Liver (tissue), 9 donors: Measurements from ENCODE around the gene CMIP. TPM values are rescaled to one million over a fixed set of nuclear protein-coding genes. Genes with fewer than 3 reads are reported as not detected.

ENCODE experiments used
- DNase-seq: peaks from one replicate; pipeline ENCODE4 v3.0.0-alpha.2; 2017; ENCODE audit warnings: low spot score
- H3K27ac ChIP-seq, 2 donors: one replicate each; pipeline ENCODE4 v1.7.0; 2013; ENCODE audit warnings: inconsistent platforms in 2 of 2, low read length in 2 of 2, control low read depth in 1 of 2, low read depth in 1 of 2, mild to moderate bottlenecking in 1 of 2
- H3K27me3 ChIP-seq, 4 donors: one replicate each; pipeline versions ENCODE4 v1.6.1 to v1.7.0; 2013; ENCODE audit warnings: low read length in 3 of 4, inconsistent platforms in 1 of 4, mild to moderate bottlenecking in 1 of 4, moderate library complexity in 1 of 4; ENCODE audit not compliant: control insufficient read depth in 4 of 4, insufficient read depth in 4 of 4
- H3K36me3 ChIP-seq, 4 donors: one replicate each; pipeline versions ENCODE4 v1.6.1 to v1.7.0; 2013; ENCODE audit warnings: low read length in 3 of 4, mild to moderate bottlenecking in 3 of 4, low read depth in 1 of 4, moderate library complexity in 1 of 4; ENCODE audit not compliant: control insufficient read depth in 4 of 4, insufficient read depth in 3 of 4
- H3K4me1 ChIP-seq, 4 donors: one replicate each; pipeline versions ENCODE4 v1.6.1 to v1.7.0; 2013; ENCODE audit warnings: low read length in 3 of 4, mild to moderate bottlenecking in 3 of 4, moderate library complexity in 1 of 4; ENCODE audit not compliant: control insufficient read depth in 4 of 4, insufficient read depth in 4 of 4
- H3K4me3 ChIP-seq, 3 donors: one replicate each; pipeline versions ENCODE4 v1.6.1 to v1.7.0; 2013; ENCODE audit warnings: low read length in 3 of 3, control low read depth in 1 of 3, low read depth in 1 of 3, mild to moderate bottlenecking in 1 of 3
- H3K9ac ChIP-seq, 2 donors: one replicate each; pipeline ENCODE4 v1.7.0; 2013; ENCODE audit warnings: low read length in 2 of 2, mild to moderate bottlenecking in 2 of 2, moderate library complexity in 2 of 2, control low read depth in 1 of 2, low read depth in 1 of 2
- H3K9me3 ChIP-seq, 4 donors: one replicate each; pipeline versions ENCODE4 v1.6.1 to v1.7.0; 2013; ENCODE audit warnings: low read length in 3 of 4; ENCODE audit not compliant: control insufficient read depth in 4 of 4
- EGR1 ChIP-seq, 2 donors: IDR thresholded peaks; 2 replicates each; pipeline ENCODE4 v1.6.1; 2016 to 2018; ENCODE audit warnings: antibody characterized with exemption in 2 of 2, low read depth in 2 of 2
- FOXA1 ChIP-seq: IDR thresholded peaks from 2 replicates; pipeline ENCODE4 v1.6.1; 2016; ENCODE audit warnings: antibody characterized with exemption
- FOXA2 ChIP-seq: IDR thresholded peaks from 2 replicates; pipeline ENCODE4 v1.6.1; 2016; ENCODE audit warnings: antibody characterized with exemption
- GABPA ChIP-seq, 2 donors: IDR thresholded peaks in 1 of 2; conservative IDR thresholded peaks in 1 of 2; 2 replicates each; pipeline ENCODE4 v1.6.1; 2016; ENCODE audit warnings: antibody characterized with exemption in 2 of 2, mild to moderate bottlenecking in 1 of 2, moderate library complexity in 1 of 2
- HNF4A ChIP-seq, 2 donors: conservative IDR thresholded peaks; 2 replicates each; pipeline ENCODE4 v1.6.1; 2016; ENCODE audit warnings: antibody characterized with exemption in 2 of 2, mild to moderate bottlenecking in 2 of 2
- HNF4G ChIP-seq: IDR thresholded peaks from 2 replicates; pipeline ENCODE4 v1.6.1; 2016; ENCODE audit warnings: antibody characterized with exemption
- JUND ChIP-seq, 2 donors: IDR thresholded peaks; 2 replicates each; pipeline ENCODE4 v1.6.1; 2016; ENCODE audit warnings: antibody characterized with exemption in 2 of 2
- MAX ChIP-seq: IDR thresholded peaks from 2 replicates; pipeline ENCODE4 v1.6.1; 2016; ENCODE audit warnings: antibody characterized with exemption
- NR2F2 ChIP-seq: IDR thresholded peaks from 2 replicates; pipeline ENCODE4 v1.6.1; 2016; ENCODE audit warnings: antibody characterized with exemption
- RAD21 ChIP-seq, 2 donors: IDR thresholded peaks; 2 replicates each; pipeline ENCODE4 v1.6.1; 2016; ENCODE audit warnings: antibody characterized with exemption in 2 of 2, mild to moderate bottlenecking in 2 of 2
- REST ChIP-seq: IDR thresholded peaks from 2 replicates; pipeline ENCODE4 v1.6.1; 2016; ENCODE audit warnings: antibody characterized with exemption, mild to moderate bottlenecking
- RXRA ChIP-seq, 2 donors: IDR thresholded peaks; 2 replicates each; pipeline ENCODE4 v1.6.1; 2017 to 2018; ENCODE audit warnings: antibody characterized with exemption in 2 of 2, mild to moderate bottlenecking in 1 of 2
- TAF1 ChIP-seq: conservative IDR thresholded peaks from 2 replicates; pipeline ENCODE4 v1.6.1; 2016; ENCODE audit warnings: antibody characterized with exemption, mild to moderate bottlenecking
- YY1 ChIP-seq: IDR thresholded peaks from 2 replicates; pipeline ENCODE4 v1.6.1; 2016; ENCODE audit warnings: antibody characterized with exemption, mild to moderate bottlenecking
- ZBTB33 ChIP-seq: IDR thresholded peaks from 2 replicates; pipeline ENCODE4 v1.6.1; 2016; ENCODE audit warnings: antibody characterized with exemption
- WGBS: extraction: QIAGEN DNeasy Blood & Tissue Kit; methylation state at CpG from one replicate; pipeline ENCODE4 v1.1.7; 2013; 5-methylcytosine and 5-hydroxymethylcytosine counted together
- polyA plus RNA-seq, 2 donors: library from polyadenylated mRNA; stranded (reverse) in 1 of 2; unstranded in 1 of 2; fragments of 200-250 nt in 1 of 2; fragments of >200 nt in 1 of 2; fragmentation: Nextera tagmentation in 1 of 2; extraction: Ambion mirVana in 1 of 2; gene quantifications; one replicate each; pipeline versions ENCODE4 v1.2.1 to v1.2.3, GENCODE V29; 2013 to 2015
- total RNA-seq, 2 donors: library from RNA; depleted of rRNA; stranded (reverse); fragments of >200 nt; gene quantifications; one replicate each; pipeline ENCODE4 v1.2.3, GENCODE V29; 2014
- TF ChIP-seq, protein P1 (sequence below): IDR thresholded peaks from 2 replicates; pipeline ENCODE4 v1.6.1; 2016; ENCODE audit warnings: antibody characterized with exemption
- TF ChIP-seq, protein P2 (sequence below): fragments of 150-350 bp; IDR thresholded peaks from 2 replicates; pipeline ENCODE4 v1.5.1; 2017; ENCODE audit warnings: improper control_type of control experiment, low read depth, low read length; ENCODE audit not compliant: missing input control
- donor health status: healthy.
- donor health status: healthy.
- donor health status: healthy.
- donor health status: healthy.
- donor health status: healthy.

The CMIP gene
- total and polyA plus RNA-seq, 4 donors: 1.7 to 15.6 (median 10.1) TPM

DNA sequence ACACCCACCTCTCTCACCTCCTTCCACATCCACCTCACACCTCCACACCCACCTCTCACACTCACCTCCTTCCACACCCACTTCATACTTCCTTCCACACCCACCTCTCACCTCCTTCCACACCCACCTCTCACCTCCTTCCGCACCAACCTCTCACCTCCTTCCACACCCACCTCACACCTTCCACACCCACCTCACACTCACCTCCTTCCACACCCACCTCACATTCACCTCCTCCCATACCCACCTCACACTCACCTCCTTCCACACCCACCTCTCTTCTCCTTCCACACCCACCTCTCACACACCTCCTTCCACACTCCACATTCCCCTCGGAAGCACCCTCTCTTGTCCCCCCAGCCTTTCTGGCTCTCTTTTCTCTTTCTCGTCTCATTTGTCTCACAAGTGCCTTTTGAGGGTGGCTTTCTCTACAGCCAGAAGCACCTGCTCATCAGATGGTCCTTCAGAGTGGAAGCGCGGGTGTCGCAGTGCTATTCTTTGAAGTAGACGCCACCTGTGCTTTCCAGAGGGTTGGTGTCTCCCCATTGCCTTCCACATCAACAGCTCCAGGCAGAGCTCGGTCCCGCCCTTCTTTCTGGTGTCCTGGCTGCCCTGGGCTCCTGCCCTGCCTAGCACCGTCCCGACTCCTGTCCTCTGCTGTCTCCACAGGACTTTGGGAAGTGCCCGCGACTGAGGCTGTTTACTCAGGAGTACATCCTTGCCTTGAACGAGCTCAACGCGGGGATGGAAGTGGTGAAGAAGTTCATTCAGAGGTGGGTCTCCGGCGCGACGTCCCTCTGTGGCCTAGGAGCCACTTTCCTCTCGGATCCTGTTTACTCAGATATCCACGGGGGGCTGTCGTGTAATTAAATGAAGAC is 225.1 kb downstream of the CMIP start (continued):
- TF ChIP-seq EGR1 (IDR thresholded peaks at IDR 0.05; ENCODE audit: low read depth in 2 of 2) (no peak), FOXA2 (no peak)

- no peak for TF ChIP-seq GABPA (IDR thresholded peaks at IDR 0.05 in 1 of 2, conservative IDR thresholded peaks at IDR 0.05 in 1 of 2)
- no peak for TF ChIP-seq ZBTB33
- TF ChIP-seq TAF1: no peak
- TF ChIP-seq FOXA2: no peak
- no peak for TF ChIP-seq MAX
- no peak for TF ChIP-seq RXRA (IDR thresholded peaks at IDR 0.05)
- TF ChIP-seq JUND (IDR thresholded peaks at IDR 0.05): no peak
- TF ChIP-seq, protein P1, sequence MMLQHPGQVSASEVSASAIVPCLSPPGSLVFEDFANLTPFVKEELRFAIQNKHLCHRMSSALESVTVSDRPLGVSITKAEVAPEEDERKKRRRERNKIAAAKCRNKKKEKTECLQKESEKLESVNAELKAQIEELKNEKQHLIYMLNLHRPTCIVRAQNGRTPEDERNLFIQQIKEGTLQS: no peak
- no peak for TF ChIP-seq RAD21 (IDR thresholded peaks at IDR 0.05)
- no peak for TF ChIP-seq HNF4A (conservative IDR thresholded peaks at IDR 0.05)
- DNase-seq: no peak
- H3K9me3 ChIP-seq: no peaks in the 10 kb centered on the region
- no peak overlapping the region for H3K4me3 ChIP-seq
- H3K27ac ChIP-seq: no peak overlapping the region
- H3K4me1 ChIP-seq: no peaks in the 10 kb centered on the region
- no peak overlapping the region for H3K9ac ChIP-seq
- WGBS: 74% methylated on average over 14 of the region's 14 CpGs
- no peaks in the 10 kb centered on the region for H3K27me3 ChIP-seq
- H3K36me3 ChIP-seq: peaks cover 9 to 39% (median 18%) of the 10 kb centered on the region in 4 donors
These were observed 227.4 kb downstream of the CMIP start for GRCh38 chr16:81671738-81672597.

DNA sequence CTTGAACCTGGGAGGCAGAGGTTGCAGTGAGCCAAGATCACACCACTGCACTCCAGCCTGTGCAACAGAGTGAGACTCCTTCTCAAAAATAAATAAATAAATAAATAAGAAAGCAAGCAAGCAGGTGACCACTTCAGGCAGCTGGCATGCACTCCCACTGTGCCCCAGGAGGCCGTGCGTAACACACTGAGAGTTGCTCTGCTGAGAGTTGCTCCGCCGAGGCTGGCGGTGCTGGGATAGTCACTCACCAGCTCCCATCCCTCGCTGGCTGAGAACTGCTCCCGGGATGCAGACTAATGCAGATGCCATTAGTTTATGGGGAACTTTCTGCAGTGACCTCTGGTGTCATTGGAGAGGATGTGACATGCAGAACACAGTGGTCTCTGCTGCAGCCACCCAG is 228.8 kb downstream of the CMIP start:
- no peaks in the 10 kb centered on the region for H3K27me3 ChIP-seq
- H3K27ac ChIP-seq: no peak overlapping the region
- no peak overlapping the region for H3K4me3 ChIP-seq
- peaks cover 8 to 44% (median 17%) of the 10 kb centered on the region in 4 donors for H3K36me3 ChIP-seq
- H3K9me3 ChIP-seq: no peaks in the 10 kb centered on the region
- no peak for TF ChIP-seq YY1
- no peak for TF ChIP-seq RAD21 (IDR thresholded peaks at IDR 0.05)
- no peak for TF ChIP-seq FOXA2
- TF ChIP-seq HNF4A (conservative IDR thresholded peaks at IDR 0.05): no peak
- TF ChIP-seq REST: no peak
- TF ChIP-seq, protein P2, sequence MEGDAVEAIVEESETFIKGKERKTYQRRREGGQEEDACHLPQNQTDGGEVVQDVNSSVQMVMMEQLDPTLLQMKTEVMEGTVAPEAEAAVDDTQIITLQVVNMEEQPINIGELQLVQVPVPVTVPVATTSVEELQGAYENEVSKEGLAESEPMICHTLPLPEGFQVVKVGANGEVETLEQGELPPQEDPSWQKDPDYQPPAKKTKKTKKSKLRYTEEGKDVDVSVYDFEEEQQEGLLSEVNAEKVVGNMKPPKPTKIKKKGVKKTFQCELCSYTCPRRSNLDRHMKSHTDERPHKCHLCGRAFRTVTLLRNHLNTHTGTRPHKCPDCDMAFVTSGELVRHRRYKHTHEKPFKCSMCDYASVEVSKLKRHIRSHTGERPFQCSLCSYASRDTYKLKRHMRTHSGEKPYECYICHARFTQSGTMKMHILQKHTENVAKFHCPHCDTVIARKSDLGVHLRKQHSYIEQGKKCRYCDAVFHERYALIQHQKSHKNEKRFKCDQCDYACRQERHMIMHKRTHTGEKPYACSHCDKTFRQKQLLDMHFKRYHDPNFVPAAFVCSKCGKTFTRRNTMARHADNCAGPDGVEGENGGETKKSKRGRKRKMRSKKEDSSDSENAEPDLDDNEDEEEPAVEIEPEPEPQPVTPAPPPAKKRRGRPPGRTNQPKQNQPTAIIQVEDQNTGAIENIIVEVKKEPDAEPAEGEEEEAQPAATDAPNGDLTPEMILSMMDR: no peak
- no peak for TF ChIP-seq TAF1
- TF ChIP-seq GABPA (IDR thresholded peaks at IDR 0.05 in 1 of 2, conservative IDR thresholded peaks at IDR 0.05 in 1 of 2): no peak
- no peak for TF ChIP-seq JUND (IDR thresholded peaks at IDR 0.05)
- TF ChIP-seq ZBTB33: no peak
- TF ChIP-seq EGR1 (IDR thresholded peaks at IDR 0.05; ENCODE audit: low read depth in 2 of 2): no peak
- no peak for TF ChIP-seq FOXA1
- TF ChIP-seq NR2F2: no peak
- TF ChIP-seq HNF4G: no peak
- H3K9ac ChIP-seq: no peak overlapping the region
- no peaks in the 10 kb centered on the region for H3K4me1 ChIP-seq
- DNase-seq: no peak
- 96% methylated on average over 7 of the region's 7 CpGs for whole genome bisulfite sequencing
